OCI-LY7 (cell line): ENCODE results near the gene EPB41L4B. TPM values are rescaled to one million over a fixed set of nuclear protein-coding genes. Genes with fewer than 3 reads are reported as not detected.

ENCODE experiments used
- BruUV-seq: library from RNA; stranded (reverse); fragments of 400-500 nt; replicated peaks from 2 replicates; lab custom pipeline; 2021; lab: Mats Ljungman, UMichigan
- CTCF ChIA-PET: fragments of 300-600 bp; sonication (Branson Sonifier 250); formaldehyde crosslinking; loops from one replicate; lab custom pipeline; 2022; ENCODE audit warnings: antibody characterized with exemption; ENCODE audit not compliant: unreplicated experiment; lab: Charles Lee
- POLR2A ChIA-PET: fragments of 300-600 bp; sonication (Branson Sonifier 250); formaldehyde crosslinking; loops from one replicate; lab custom pipeline; 2022; ENCODE audit warnings: antibody characterized with exemption; lab: Charles Lee
- DNase-seq: peaks from one replicate; pipeline ENCODE4 v3.0.0-alpha.2; 2015; ENCODE audit warnings: low spot score
- H2AFZ ChIP-seq: fragments of 200-600 bp; sonication (generic), shearing (Covaris generic); 2 replicates; pipeline ENCODE4 v1.6.1; 2014; ENCODE audit warnings: mild to moderate bottlenecking, antibody characterized with exemption, low read length, moderate library complexity
- H3K27ac ChIP-seq: fragments of 200-600 bp; sonication (generic); 2 replicates; pipeline ENCODE4 v1.5.1; 2014; ENCODE audit warnings: mixed run types, low read depth, mild to moderate bottlenecking, moderate library complexity, low read length, inconsistent platforms; ENCODE audit not compliant: poor library complexity, severe bottlenecking
- H3K36me3 ChIP-seq: fragments of 200-600 bp; sonication (generic); 2 replicates; pipeline ENCODE4 v1.6.1; 2014; ENCODE audit warnings: mild to moderate bottlenecking, antibody characterized with exemption, low read length, moderate library complexity, mixed read lengths; ENCODE audit not compliant: insufficient read depth
- H3K4me1 ChIP-seq: fragments of 200-600 bp; sonication (generic); 2 replicates; pipeline ENCODE4 v1.5.1; 2014; ENCODE audit warnings: mild to moderate bottlenecking, low read length; ENCODE audit not compliant: insufficient read depth, poor library complexity, severe bottlenecking
- H3K4me2 ChIP-seq: fragments of 200-600 bp; sonication (generic); 2 replicates; pipeline ENCODE4 v1.6.1; 2014; ENCODE audit warnings: mild to moderate bottlenecking, low read length
- H3K4me3 ChIP-seq: fragments of 200-600 bp; sonication (generic); 2 replicates; pipeline ENCODE4 v1.5.1; 2014; ENCODE audit warnings: mild to moderate bottlenecking, low read depth, low read length; ENCODE audit not compliant: poor library complexity, severe bottlenecking
- H3K79me2 ChIP-seq: fragments of 200-600 bp; sonication (generic); 2 replicates; pipeline ENCODE4 v1.6.1; 2016; ENCODE audit warnings: low read depth, mild to moderate bottlenecking, low read length, moderate library complexity, mixed read lengths; ENCODE audit not compliant: insufficient read depth
- H3K9me2 ChIP-seq: fragments of 200-600 bp; sonication (generic); 2 replicates; pipeline ENCODE4 v1.6.1; 2016; ENCODE audit warnings: mild to moderate bottlenecking, low read length, mixed read lengths; ENCODE audit not compliant: insufficient read depth
- H3K9me3 ChIP-seq: fragments of 200-600 bp; sonication (generic); 2 replicates; pipeline ENCODE4 v1.6.1; 2014; ENCODE audit warnings: mild to moderate bottlenecking, mixed run types, low read length, mixed read lengths
- H4K20me1 ChIP-seq: fragments of 200-600 bp; sonication (generic); 2 replicates; pipeline ENCODE4 v1.6.1; 2014; ENCODE audit warnings: mild to moderate bottlenecking, antibody characterized with exemption, low read length, moderate library complexity, mixed read lengths; ENCODE audit not compliant: insufficient read depth
- CTCF ChIP-seq: fragments of 200-600 bp; sonication (generic); conservative IDR thresholded peaks from 2 replicates; pipeline ENCODE4 v1.5.1; 2014; ENCODE audit warnings: mild to moderate bottlenecking, antibody characterized with exemption, low read length, moderate library complexity, mixed read lengths
- EZH2phosphoT487 ChIP-seq: fragments of 200-600 bp; sonication (generic); IDR thresholded peaks from 2 replicates; pipeline ENCODE4 v1.6.1; 2018; ENCODE audit warnings: low read depth, borderline replicate concordance, mild to moderate bottlenecking, mixed run types, antibody characterized with exemption, low read length, moderate library complexity, mixed read lengths
- intact Hi-C: fragments of 100-400 bp; cut with micrococcal nuclease; formaldehyde crosslinking; loops from one replicate; pipeline ENCODE4 v1.10.0; 2022; ENCODE audit not compliant: unreplicated experiment
- total RNA-seq, 2 experiments: library from RNA; depleted of rRNA in 1 of 2; stranded (reverse); fragments of >200 nt in 1 of 2; shearing (Covaris generic) in 1 of 2; gene quantifications; 2 replicates each; pipeline ENCODE4 v1.2.3, GENCODE V29; 2014 to 2022

The EPB41L4B gene
- total RNA-seq, 2 experiments from 2014 or later = 0.29 TPM; not detected in 1

GRCh38 chr9:109335929-109336328, 15.1 kb upstream of the EPB41L4B start:
- POLR2A ChIA-PET = no interaction called here
- H3K9me2 ChIP-seq = no peaks in the 10 kb centered on the region
- intact Hi-C loops = no loop called here
- no peak overlapping the region for H3K4me2 ChIP-seq
- H3K4me1 ChIP-seq = no peaks in the 10 kb centered on the region
- no peak for DNase-seq
- CTCF ChIA-PET = no interaction called here
- H3K9me3 ChIP-seq = no peaks in the 10 kb centered on the region
- H3K27ac ChIP-seq = no peak overlapping the region
- no peaks in the 10 kb centered on the region for H3K79me2 ChIP-seq
- no peak overlapping the region for H2AFZ ChIP-seq
- no TSS peak for BruUV-seq
- H3K36me3 ChIP-seq = no peaks in the 10 kb centered on the region
- TF ChIP-seq CTCF = no peak
- no peak overlapping the region for H3K4me3 ChIP-seq
- H4K20me1 ChIP-seq = no peaks in the 10 kb centered on the region

GRCh38 chr9:109335121-109335520, 14.3 kb upstream of the EPB41L4B start:
- no peaks in the 10 kb centered on the region for H3K9me2 ChIP-seq
- no TSS peak for BruUV-seq
- no peak for TF ChIP-seq CTCF
- TF ChIP-seq EZH2phosphoT487 = no peak
- no peak overlapping the region for H3K4me2 ChIP-seq
- H4K20me1 ChIP-seq = no peaks in the 10 kb centered on the region
- intact Hi-C loops = no loop called here
- H3K4me1 ChIP-seq = no peaks in the 10 kb centered on the region
- DNase-seq = no peak
- no peaks in the 10 kb centered on the region for H3K9me3 ChIP-seq
- H3K79me2 ChIP-seq = no peaks in the 10 kb centered on the region
- POLR2A ChIA-PET = no interaction called here
- H3K36me3 ChIP-seq = no peaks in the 10 kb centered on the region
- no peak overlapping the region for H2AFZ ChIP-seq
- H3K27ac ChIP-seq = no peak overlapping the region
- no peak overlapping the region for H3K4me3 ChIP-seq
- CTCF ChIA-PET = no interaction called here

DNA sequence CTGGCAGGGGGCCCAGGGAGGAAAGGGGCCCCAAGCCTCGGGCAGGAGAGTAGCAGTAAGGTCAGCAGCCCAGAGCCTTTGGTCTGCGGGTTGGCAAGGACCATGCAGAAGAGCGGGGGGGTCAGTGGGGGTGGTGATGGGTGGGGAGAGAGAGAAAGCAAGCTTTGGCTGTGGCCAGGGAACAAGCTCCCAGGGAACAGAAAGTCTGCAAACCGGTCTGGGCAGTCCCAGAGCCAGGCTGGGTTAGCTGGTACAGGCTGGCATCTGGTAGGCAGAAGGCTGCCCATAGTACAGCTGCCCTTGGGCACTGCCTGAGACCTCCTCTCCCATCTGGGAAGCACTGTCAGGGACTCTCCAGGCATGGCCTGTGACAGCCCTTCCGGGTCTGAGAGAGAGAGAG, 10.5 kb upstream of the EPB41L4B start:
- BruUV-seq = no TSS peak
- H3K9me2 ChIP-seq = no peaks in the 10 kb centered on the region
- POLR2A ChIA-PET = no interaction called here
- H2AFZ ChIP-seq = no peak overlapping the region
- no peaks in the 10 kb centered on the region for H3K36me3 ChIP-seq
- H3K27ac ChIP-seq = no peak overlapping the region
- H3K4me2 ChIP-seq = no peak overlapping the region
- CTCF ChIA-PET = no interaction called here
- H3K4me1 ChIP-seq = no peaks in the 10 kb centered on the region
- no peak for DNase-seq
- H3K4me3 ChIP-seq = no peak overlapping the region
- H3K9me3 ChIP-seq = no peaks in the 10 kb centered on the region
- TF ChIP-seq EZH2phosphoT487 (no peak), CTCF (no peak)
- no peaks in the 10 kb centered on the region for H3K79me2 ChIP-seq
- no peaks in the 10 kb centered on the region for H4K20me1 ChIP-seq
- intact Hi-C loops = no loop called here
